K562 (cell line): Measurements from ENCODE around the gene CIART. TPM values are rescaled to one million over a fixed set of nuclear protein-coding genes. Genes with fewer than 3 reads are reported as not detected.
A peak's percentile ranks its signal among the peaks of the same experiment; 100 is the strongest.

Source experiments
- ATAC-seq: fragments of 200-7000 bp; cut with Tn5 transposase; 3 replicates; pipeline ENCODE4 v1.9.1; 2020; ENCODE audit warnings: moderate library complexity
- BruUV-seq: library from RNA; stranded (reverse); fragments of 400-500 nt; replicated peaks from 2 replicates; lab custom pipeline; 2021; lab: Mats Ljungman, UMichigan
- CTCF ChIA-PET: fragments of 300-600 bp; formaldehyde crosslinking; extraction: SDS; loops from one replicate; lab custom pipeline; 2021; ENCODE audit warnings: low intra/inter-chr PET ratio; lab: Yijun Ruan, JAX
- POLR2A ChIA-PET: fragments of 300-600, 350-650 bp; sonication (Branson Sonifier 250); formaldehyde crosslinking; extraction: SDS; loops from one replicate; lab custom pipeline; 2021; ENCODE audit warnings: antibody characterized with exemption, inconsistent platforms; lab: Yijun Ruan, JAX
- DNase-seq, 4 experiments: peaks; one replicate each; pipeline versions ENCODE4 v3.0.0 to v3.0.0-alpha.2; 2011 to 2018; ENCODE audit warnings: low spot score in 3 of 4, mixed read lengths in 3 of 4; ENCODE audit errors: extremely low read depth in 1 of 4
- FAIRE-seq: peaks from 2 replicates; lab custom pipeline; 2011; peaks lifted over from hg19 to GRCh38; lab: Jason Lieb, UNC
- H2AFZ ChIP-seq: 2 replicates; pipeline ENCODE4 v1.6.0; 2011; ENCODE audit warnings: low read depth, low read length, control low read depth, inconsistent platforms
- H3K27ac ChIP-seq: fragments of 200-600 bp; 3 replicates; pipeline ENCODE4 v1.8.0; 2011; ENCODE audit warnings: low read depth, mild to moderate bottlenecking, control low read depth, inconsistent platforms, low read length, moderate library complexity, mixed read lengths; ENCODE audit errors: extremely low read depth
- H3K27me3 ChIP-seq, 2 experiments: fragments of 300-600 bp in 1 of 2; 2 replicates in 1 of 2; 3 replicates in 1 of 2; pipeline versions ENCODE4 v1.6.0 to v1.8.0; 2011; ENCODE audit warnings: inconsistent platforms in 2 of 2, low read length in 2 of 2, mild to moderate bottlenecking in 1 of 2, mixed read lengths in 1 of 2, moderate library complexity in 1 of 2; ENCODE audit not compliant: control insufficient read depth in 2 of 2, insufficient read depth in 2 of 2
- H3K36me3 ChIP-seq: fragments of 300-600 bp; 3 replicates; pipeline ENCODE4 v1.8.0; 2011; ENCODE audit warnings: mild to moderate bottlenecking, low read length, inconsistent platforms; ENCODE audit not compliant: control insufficient read depth, insufficient read depth
- H3K4me1 ChIP-seq, 2 experiments: fragments of 200-600 bp in 1 of 2; replicated peaks in 1 of 2; 2 replicates in 1 of 2; 3 replicates in 1 of 2; pipeline versions ENCODE4 v1.5.1 to v1.8.0; 2011; ENCODE audit warnings: inconsistent platforms in 2 of 2, low read length in 2 of 2, mild to moderate bottlenecking in 1 of 2, mixed read lengths in 1 of 2, moderate library complexity in 1 of 2; ENCODE audit not compliant: control insufficient read depth in 2 of 2, insufficient read depth in 2 of 2
- H3K4me2 ChIP-seq: 2 replicates; pipeline ENCODE4 v1.6.1; 2011; ENCODE audit warnings: low read length, control low read depth, inconsistent platforms, mixed read lengths; ENCODE audit not compliant: insufficient read depth
- H3K4me3 ChIP-seq: fragments of 200-600 bp; sonication (generic), shearing (Covaris generic); 2 replicates; pipeline ENCODE4 v1.5.1; 2016; ENCODE audit warnings: control low read depth, inconsistent platforms
- H3K79me2 ChIP-seq: fragments of 200-600 bp; 3 replicates; pipeline ENCODE4 v1.8.0; 2011; ENCODE audit warnings: low read length, inconsistent platforms; ENCODE audit not compliant: control insufficient read depth, insufficient read depth
- H3K9ac ChIP-seq, 2 experiments: 2 replicates each; pipeline versions ENCODE4 v1.6.0 to v1.6.1; 2011; ENCODE audit warnings: low read depth in 2 of 2, low read length in 2 of 2, control low read depth in 1 of 2, inconsistent platforms in 1 of 2, mild to moderate bottlenecking in 1 of 2, mixed read lengths in 1 of 2; ENCODE audit not compliant: insufficient read depth in 1 of 2
- H3K9me1 ChIP-seq: one replicate; pipeline ENCODE4 v1.6.0; 2011; ENCODE audit warnings: inconsistent platforms, mild to moderate bottlenecking, low read length, moderate library complexity; ENCODE audit not compliant: control insufficient read depth, insufficient read depth
- H3K9me3 ChIP-seq: replicated peaks from 2 replicates; pipeline ENCODE4 v1.5.1; 2011; ENCODE audit warnings: low read depth, low read length, inconsistent platforms; ENCODE audit not compliant: control insufficient read depth, insufficient read depth
- H4K20me1 ChIP-seq: replicated peaks from 2 replicates; pipeline ENCODE4 v1.6.1; 2011; ENCODE audit warnings: low read length, inconsistent platforms, mixed read lengths; ENCODE audit not compliant: control insufficient read depth, insufficient read depth
- EGR1 ChIP-seq: fragments of 450-650 bp; conservative IDR thresholded peaks from 2 replicates; pipeline ENCODE4 v1.6.1; 2017; ENCODE audit warnings: mild to moderate bottlenecking
- ETV1 ChIP-seq: fragments of 450-650 bp; conservative IDR thresholded peaks from 2 replicates; pipeline ENCODE4 v1.6.1; 2016; ENCODE audit warnings: missing genetic modification characterization, control low read depth, low read depth, missing compliant biosample characterization
- KHSRP ChIP-seq: fragments of 450-650 bp; IDR thresholded peaks from 2 replicates; pipeline ENCODE4 v1.6.1; 2017
- MYBL2 ChIP-seq, 2 experiments: fragments of 450-650 bp in 1 of 2; sonication (generic) in 1 of 2; formaldehyde crosslinking in 1 of 2; IDR thresholded peaks; 2 replicates each; pipeline versions ENCODE4 v1.6.1 to v1.8.1; 2017 to 2022; ENCODE audit warnings: borderline replicate concordance in 1 of 2, inconsistent platforms in 1 of 2, low read depth in 1 of 2, mild to moderate bottlenecking in 1 of 2, missing genetic modification reagents in 1 of 2, moderate library complexity in 1 of 2
- NCOA6 ChIP-seq: fragments of 450-650 bp; IDR thresholded peaks from 2 replicates; pipeline ENCODE4 v1.6.1; 2017; ENCODE audit warnings: mild to moderate bottlenecking
- PHF8 ChIP-seq: fragments of 200-600 bp; sonication (generic); IDR thresholded peaks from 2 replicates; pipeline ENCODE4 v1.6.1; 2012; ENCODE audit warnings: mixed run types, mild to moderate bottlenecking, inconsistent platforms, low read length, moderate library complexity, borderline replicate concordance
- PURB ChIP-seq: sonication (generic); formaldehyde crosslinking; IDR thresholded peaks from 2 replicates; pipeline ENCODE4 v1.9.0; 2021; ENCODE audit warnings: low read depth, mild to moderate bottlenecking, missing genetic modification reagents
- RBM25 ChIP-seq: fragments of 200-400 bp; formaldehyde crosslinking; IDR thresholded peaks from 2 replicates; pipeline ENCODE4 v1.6.1; 2018; ENCODE audit warnings: low read length, low read depth, moderate library complexity; ENCODE audit not compliant: severe bottlenecking
- ZBTB11 ChIP-seq, 3 experiments: fragments of 200-800 bp in 1 of 3; fragments of 250-450 bp in 1 of 3; fragments of 450-650 bp in 1 of 3; sonication (Bioruptor Pico) in 1 of 3; sonication (Bioruptor generic) in 1 of 3; formaldehyde crosslinking in 1 of 3; IDR thresholded peaks; 2 replicates each; pipeline versions ENCODE4 v1.6.1 to v1.8.0; 2016 to 2022; ENCODE audit warnings: mild to moderate bottlenecking in 2 of 3, missing genetic modification characterization in 2 of 3, missing compliant biosample characterization in 1 of 3, moderate library complexity in 1 of 3
- ZNF134 ChIP-seq: fragments of 250-450 bp; sonication (Bioruptor Pico); conservative IDR thresholded peaks from 2 replicates; pipeline ENCODE4 v1.4.0; 2020
- WGBS: fragments of 100-300 bp; shearing (Covaris generic); methylation state at CpG from one replicate; pipeline ENCODE4 v1.1.6; 2016; ENCODE audit warnings: low coverage, mixed read lengths; ENCODE audit not compliant: insufficient coverage; ENCODE audit errors: missing lambda C conversion rate; 5-methylcytosine and 5-hydroxymethylcytosine counted together
- in situ Hi-C: fragments of 300-500 bp; cut with MboI; formaldehyde crosslinking; loops from 4 replicates; pipeline ENCODE4 v1.15.0; 2018; ENCODE audit warnings: inconsistent platforms, mixed read lengths
- intact Hi-C: fragments of 100-400 bp; cut with micrococcal nuclease; formaldehyde crosslinking; loops from 2 replicates; pipeline ENCODE4 v1.14.2; 2022
- polyA plus RNA-seq, 8 experiments: library from polyadenylated mRNA; depleted of rRNA in 4 of 8; stranded (reverse) in 5 of 8; unstranded in 3 of 8; fragments of >200 nt; fragmentation: Nextera tagmentation in 2 of 8; fragmentation: Illumina TruSeq in 1 of 8; extraction: Ambion mirVana in 2 of 8; extraction: Trizol in 1 of 8; gene quantifications; 2 replicates each; pipeline versions ENCODE4 v1.2.1 to v1.2.3, GENCODE V29; 2011 to 2014; ENCODE audit warnings: inconsistent platforms in 1 of 8, missing spikeins in 1 of 8
- total RNA-seq, 7 experiments: library from RNA; depleted of rRNA in 6 of 7; stranded (reverse); fragments of >200 nt in 6 of 7; fragmentation: Illumina TruSeq in 2 of 7; extraction: Trizol in 2 of 7; gene quantifications; 2 replicates each; pipeline versions ENCODE4 v1.2.1 to v1.2.3, GENCODE V29; 2011 to 2021; ENCODE audit warnings: low replicate concordance in 1 of 7
- TF ChIP-seq, protein P1 (sequence below): fragments of 250-450 bp; sonication (Bioruptor Pico); IDR thresholded peaks from 2 replicates; pipeline ENCODE4 v1.4.0; 2020

CIART gene
- total and polyA plus RNA-seq, 9 of the 15 experiments (the other 6 are each of a cell fraction or from before 2014, with no cell fraction given): 0.07 to 0.35 (median 0.19) TPM; not detected in 2

GRCh38 chr1:150233359-150234308 is 48.7 kb upstream of the CIART start:
- H3K36me3 ChIP-seq: peaks cover 35% of the 10 kb centered on the region
- DNase-seq (peak in 1 of 4 experiments; percentile 33), FAIRE-seq (no peak), ATAC-seq (no peak)
- POLR2A ChIA-PET: interaction anchor here (0.9 to 2.2 kb wide), 8 partner anchors 8 to 72 kb away, joined by 3 to 9 read pairs (median 4); no protein-coding TSS in a partner anchor
- WGBS: 1% methylated on average over 15 of the region's 15 CpGs
- peak overlapping the region; percentile 95 for H3K4me3 ChIP-seq
- intact Hi-C loops (no loop called here), in situ Hi-C loops (no loop called here)
- no peaks in the 10 kb centered on the region; the same call in 1 of the 2 replicates for H4K20me1 ChIP-seq
- H3K27me3 ChIP-seq: no peaks in the 10 kb centered on the region
- peaks cover 64% of the 10 kb centered on the region for H3K79me2 ChIP-seq
- no peak for TF ChIP-seq ZNF134 (CRISPR knock-in tag)
- TF ChIP-seq ETV1 (tag): 0 out of 2 replicates have a peak, but pooled peaks have one; percentile 25
- TF ChIP-seq ZBTB11 (CRISPR knock-in tag; IDR thresholded peaks at IDR 0.05): peak in 1 of 3 experiments; percentile 27; a peak in 1 of 6 replicates
- TF ChIP-seq PHF8: no peak
- TF ChIP-seq KHSRP: no peak
- TF ChIP-seq PURB: no peak
- peak; percentile 95 for TF ChIP-seq EGR1
- TF ChIP-seq, protein P1, sequence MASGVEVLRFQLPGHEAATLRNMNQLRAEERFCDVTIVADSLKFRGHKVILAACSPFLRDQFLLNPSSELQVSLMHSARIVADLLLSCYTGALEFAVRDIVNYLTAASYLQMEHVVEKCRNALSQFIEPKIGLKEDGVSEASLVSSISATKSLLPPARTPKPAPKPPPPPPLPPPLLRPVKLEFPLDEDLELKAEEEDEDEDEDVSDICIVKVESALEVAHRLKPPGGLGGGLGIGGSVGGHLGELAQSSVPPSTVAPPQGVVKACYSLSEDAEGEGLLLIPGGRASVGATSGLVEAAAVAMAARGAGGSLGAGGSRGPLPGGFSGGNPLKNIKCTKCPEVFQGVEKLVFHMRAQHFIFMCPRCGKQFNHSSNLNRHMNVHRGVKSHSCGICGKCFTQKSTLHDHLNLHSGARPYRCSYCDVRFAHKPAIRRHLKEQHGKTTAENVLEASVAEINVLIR: no peak
- no peak for TF ChIP-seq NCOA6
- TF ChIP-seq MYBL2 (IDR thresholded peaks at IDR 0.05; ENCODE audit: low read depth): 0 out of 2 replicates have a peak, but pooled peaks have one; percentile 26
- no peak for TF ChIP-seq MYBL2 (CRISPR knock-in tag; IDR thresholded peaks at IDR 0.05; ENCODE audit: borderline replicate concordance)
- TF ChIP-seq RBM25: no peak
- peak overlapping the region; percentile 95 for H3K27ac ChIP-seq
- no peaks in the 10 kb centered on the region for H3K9me1 ChIP-seq
- CTCF ChIA-PET: interaction anchor here (0.7 kb wide), 1 partner anchor 168 kb away, joined by 3 read pairs; no protein-coding TSS in a partner anchor
- no peaks in the 10 kb centered on the region for H3K9me3 ChIP-seq
- H3K9ac ChIP-seq: peak overlapping the region; percentile 86 to 97; a peak in 3 of 4 replicates
- peak overlapping the region; percentile 89 for H3K4me2 ChIP-seq
- H3K4me1 ChIP-seq: peaks cover 13 to 16% of the 10 kb centered on the region in 2 experiments; a peak in 4 of 5 replicates
- peak overlapping the region; percentile 52 for H2AFZ ChIP-seq
- no TSS peak for BruUV-seq
